ENCODE measurements around the gene PPP3R1.

PPP3R1 gene

DNA sequence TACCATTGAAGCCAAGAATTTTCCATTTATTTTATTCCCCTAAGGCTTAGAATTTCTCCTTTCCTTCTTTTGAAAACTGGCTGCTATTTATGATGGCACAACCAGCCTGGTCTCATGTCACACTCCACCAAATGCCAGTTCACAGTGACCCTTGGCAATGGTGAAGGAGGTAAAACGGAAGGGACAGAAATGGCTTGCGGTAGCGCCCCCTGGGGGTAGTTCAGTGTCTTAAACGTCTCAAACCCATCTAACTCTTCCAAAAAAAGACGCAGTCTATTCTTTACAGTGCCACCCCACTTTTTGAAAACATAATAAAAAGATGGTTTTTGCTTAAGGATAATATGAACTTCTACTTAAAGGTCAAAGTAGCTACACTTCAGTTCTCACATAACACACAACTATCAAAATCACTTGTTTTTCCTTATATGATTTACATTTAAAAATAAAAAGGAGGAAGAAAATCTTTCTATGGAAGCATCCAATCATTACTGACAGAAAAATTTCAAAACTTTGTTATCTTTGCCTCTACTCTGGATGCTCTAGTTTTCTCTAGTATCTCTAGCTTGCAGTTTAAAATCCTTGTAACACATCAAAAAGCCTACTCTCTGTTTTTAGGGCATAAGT lies 66.7 kb downstream of the PPP3R1 start:
- H3K27ac ChIP-seq (ENCODE audit: low read depth, low read length, poor library complexity, severe bottlenecking), result no peak overlapping the region
- H3K79me2 ChIP-seq (ENCODE audit: insufficient read depth, low read length), result peaks cover 26% of the 10 kb centered on the region

GRCh38 chr2:68182902-68183301 lies 69.4 kb downstream of the PPP3R1 start:
- H3F3A ChIP-seq (ENCODE audit: insufficient read depth, low read length), result no peaks in the 10 kb centered on the region
- peaks cover 88% of the 10 kb centered on the region; the same call in 1 of the 2 replicates for H3K36me3 ChIP-seq (ENCODE audit: insufficient read depth, low read length)
- no peaks in the 10 kb centered on the region for H3K9me3 ChIP-seq (ENCODE audit: low read length)
- no peak overlapping the region for H3K27ac ChIP-seq (ENCODE audit: low read depth, low read length, poor library complexity, severe bottlenecking)
- no peaks in the 10 kb centered on the region for H3K79me2 ChIP-seq (ENCODE audit: insufficient read depth, low read length)
- no peak overlapping the region for H2AFZ ChIP-seq (ENCODE audit: low read length)
- no peak for TF ChIP-seq EZH2 (IDR thresholded peaks at IDR 0.05; ENCODE audit: borderline replicate concordance, low read length)
- TF ChIP-seq, protein P1, sequence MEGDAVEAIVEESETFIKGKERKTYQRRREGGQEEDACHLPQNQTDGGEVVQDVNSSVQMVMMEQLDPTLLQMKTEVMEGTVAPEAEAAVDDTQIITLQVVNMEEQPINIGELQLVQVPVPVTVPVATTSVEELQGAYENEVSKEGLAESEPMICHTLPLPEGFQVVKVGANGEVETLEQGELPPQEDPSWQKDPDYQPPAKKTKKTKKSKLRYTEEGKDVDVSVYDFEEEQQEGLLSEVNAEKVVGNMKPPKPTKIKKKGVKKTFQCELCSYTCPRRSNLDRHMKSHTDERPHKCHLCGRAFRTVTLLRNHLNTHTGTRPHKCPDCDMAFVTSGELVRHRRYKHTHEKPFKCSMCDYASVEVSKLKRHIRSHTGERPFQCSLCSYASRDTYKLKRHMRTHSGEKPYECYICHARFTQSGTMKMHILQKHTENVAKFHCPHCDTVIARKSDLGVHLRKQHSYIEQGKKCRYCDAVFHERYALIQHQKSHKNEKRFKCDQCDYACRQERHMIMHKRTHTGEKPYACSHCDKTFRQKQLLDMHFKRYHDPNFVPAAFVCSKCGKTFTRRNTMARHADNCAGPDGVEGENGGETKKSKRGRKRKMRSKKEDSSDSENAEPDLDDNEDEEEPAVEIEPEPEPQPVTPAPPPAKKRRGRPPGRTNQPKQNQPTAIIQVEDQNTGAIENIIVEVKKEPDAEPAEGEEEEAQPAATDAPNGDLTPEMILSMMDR (IDR thresholded peaks at IDR 0.05; ENCODE audit: low read length), result no peak
- H3K4me2 ChIP-seq (ENCODE audit: low read length), result no peak overlapping the region
- H3K9me2 ChIP-seq (ENCODE audit: low read depth, low read length), result no peaks in the 10 kb centered on the region
- H3K9ac ChIP-seq (ENCODE audit: low read length), result no peak overlapping the region
- H3K27me3 ChIP-seq (ENCODE audit: insufficient read depth, low read length), result no peaks in the 10 kb centered on the region
- H3K4me1 ChIP-seq (ENCODE audit: insufficient read depth, low read length, severe bottlenecking), result no peaks in the 10 kb centered on the region
- H4K20me1 ChIP-seq (ENCODE audit: insufficient read depth, low read length), result no peaks in the 10 kb centered on the region
- H3K4me3 ChIP-seq (ENCODE audit: low read depth, low read length, poor library complexity, severe bottlenecking), result no peak overlapping the region

More for the DNA sequence above, 66.7 kb downstream of the PPP3R1 start:
- H4K20me1 ChIP-seq (ENCODE audit: insufficient read depth, low read length), result no peaks in the 10 kb centered on the region; the same call in 1 of the 2 replicates
- no peak overlapping the region for H3K9ac ChIP-seq (ENCODE audit: low read length)
- no peaks in the 10 kb centered on the region for H3F3A ChIP-seq (ENCODE audit: insufficient read depth, low read length)
- H2AFZ ChIP-seq (ENCODE audit: low read length), result no peak overlapping the region
- no peaks in the 10 kb centered on the region for H3K27me3 ChIP-seq (ENCODE audit: insufficient read depth, low read length)
- no peaks in the 10 kb centered on the region for H3K9me3 ChIP-seq (ENCODE audit: low read length)
- H3K4me2 ChIP-seq (ENCODE audit: low read length), result no peak overlapping the region
- H3K36me3 ChIP-seq (ENCODE audit: insufficient read depth, low read length), result peaks cover 64% of the 10 kb centered on the region; the same call in 1 of the 2 replicates
- TF ChIP-seq EZH2 (IDR thresholded peaks at IDR 0.05; ENCODE audit: borderline replicate concordance, low read length), result no peak
- TF ChIP-seq, protein P1 (IDR thresholded peaks at IDR 0.05; ENCODE audit: low read length), result peak; percentile 82
- H3K9me2 ChIP-seq (ENCODE audit: low read depth, low read length), result no peaks in the 10 kb centered on the region
- H3K4me3 ChIP-seq (ENCODE audit: low read depth, low read length, poor library complexity, severe bottlenecking), result no peak overlapping the region
- H3K4me1 ChIP-seq (ENCODE audit: insufficient read depth, low read length, severe bottlenecking), result peaks cover 13% of the 10 kb centered on the region

GRCh38 chr2:68178954-68179627 lies 73.2 kb downstream of the PPP3R1 start:
- H3K79me2 ChIP-seq (ENCODE audit: insufficient read depth, low read length), result no peaks in the 10 kb centered on the region
- H3F3A ChIP-seq (ENCODE audit: insufficient read depth, low read length), result 0 out of 2 replicates have a peak, but pooled peaks cover 2% of the 10 kb centered on the region
- H3K4me2 ChIP-seq (ENCODE audit: low read length), result no peak overlapping the region
- no peaks in the 10 kb centered on the region for H3K9me3 ChIP-seq (ENCODE audit: low read length)
- no peak overlapping the region for H2AFZ ChIP-seq (ENCODE audit: low read length)
- H3K27ac ChIP-seq (ENCODE audit: low read depth, low read length, poor library complexity, severe bottlenecking), result no peak overlapping the region
- peaks cover 91% of the 10 kb centered on the region for H3K36me3 ChIP-seq (ENCODE audit: insufficient read depth, low read length)
- no peak overlapping the region for H3K9ac ChIP-seq (ENCODE audit: low read length)
- H3K9me2 ChIP-seq (ENCODE audit: low read depth, low read length), result no peaks in the 10 kb centered on the region
- TF ChIP-seq, protein P1 (IDR thresholded peaks at IDR 0.05; ENCODE audit: low read length), result no peak
- TF ChIP-seq EZH2 (IDR thresholded peaks at IDR 0.05; ENCODE audit: borderline replicate concordance, low read length), result no peak
- H4K20me1 ChIP-seq (ENCODE audit: insufficient read depth, low read length), result no peaks in the 10 kb centered on the region
- H3K4me3 ChIP-seq (ENCODE audit: low read depth, low read length, poor library complexity, severe bottlenecking), result no peak overlapping the region
- H3K27me3 ChIP-seq (ENCODE audit: insufficient read depth, low read length), result no peaks in the 10 kb centered on the region
- H3K4me1 ChIP-seq (ENCODE audit: insufficient read depth, low read length, severe bottlenecking), result peaks cover under 1% of the 10 kb centered on the region

All from OCI-LY1 (cell line).